ENCODE results near the gene EOGT. TPM values are rescaled to one million over a fixed set of nuclear protein-coding genes. Genes with fewer than 3 reads are reported as not detected.

EOGT gene
- total and polyA plus RNA-seq, 2 of the 4 experiments (the other 2 are of a cell fraction), result 12.3 to 41.2 TPM

GRCh38 chr3:68935778-68936177, 77.7 kb downstream of the EOGT start:
- no peak overlapping the region for H3K56ac ChIP-seq (ENCODE audit: extremely low read depth, insufficient read depth, low read length)
- H3K23ac ChIP-seq (ENCODE audit: low read depth, low read length), result no peak overlapping the region
- no peak overlapping the region for H3K9ac ChIP-seq (ENCODE audit: low read depth, low read length)
- peaks cover 20% of the 10 kb centered on the region for H3K27me3 ChIP-seq (ENCODE audit: control insufficient read depth, insufficient read depth, low read length)
- in situ Hi-C loops (cut with MboI; ENCODE audit: low sequenced_read_pairs), result no loop called here
- H4K20me1 ChIP-seq (ENCODE audit: insufficient read depth, low read length), result no peaks in the 10 kb centered on the region
- H3K9me3 ChIP-seq (ENCODE audit: control insufficient read depth, insufficient read depth, low read length), result no peaks in the 10 kb centered on the region
- H3K4me1 ChIP-seq (ENCODE audit: control insufficient read depth, insufficient read depth, low read length), result no peaks in the 10 kb centered on the region
- BruUV-seq (replicated peaks), result no TSS peak
- H4K5ac ChIP-seq (ENCODE audit: low read depth, low read length), result no peak overlapping the region
- H3K9me1 ChIP-seq (ENCODE audit: insufficient read depth, low read length), result no peaks in the 10 kb centered on the region
- H3K4me2 ChIP-seq (ENCODE audit: low read depth, low read length), result no peak overlapping the region
- H3K4me3 ChIP-seq (ENCODE audit: insufficient read depth, low read depth, low read length), result no peak overlapping the region
- no peak overlapping the region for H3K18ac ChIP-seq (ENCODE audit: low read depth, low read length)
- no peak for TF ChIP-seq FOS (IDR thresholded peaks at IDR 0.05; ENCODE audit: low read depth, low read length)
- no peak overlapping the region for H2BK20ac ChIP-seq (ENCODE audit: low read depth, low read length)
- H3K14ac ChIP-seq (replicated peaks; ENCODE audit: low read depth, low read length), result no peak overlapping the region
- no peak overlapping the region for H2AK5ac ChIP-seq (ENCODE audit: low read depth, low read length)
- no peak overlapping the region for H2BK120ac ChIP-seq (ENCODE audit: low read depth, low read length)
- DNase-seq (no peak), ATAC-seq (ENCODE audit: low read depth) (no peak)
- WGBS, 2 experiments (ENCODE audit: extremely low coverage in 2 of 2, insufficient read length in 1 of 2), result no CpG with 5 or more reads among the region's 6 CpGs
- no peak overlapping the region for H3K27ac ChIP-seq (ENCODE audit: insufficient read depth, low read length)
- CTCF ChIA-PET, result no interaction called here
- no peak overlapping the region for H4K8ac ChIP-seq (ENCODE audit: low read depth in 2 of 2, low read length in 2 of 2)
- dilution Hi-C loops (cut with HindIII; ENCODE audit: low sequenced_read_pairs, unreplicated experiment), result no loop called here
- no peak overlapping the region for H3K4ac ChIP-seq (ENCODE audit: low read depth, low read length)
- H4K91ac ChIP-seq (ENCODE audit: insufficient read depth, low read depth, low read length), result no peak overlapping the region
- H2AFZ ChIP-seq (replicated peaks; ENCODE audit: low read length, poor library complexity), result no peak overlapping the region
- no peaks in the 10 kb centered on the region for H3K36me3 ChIP-seq (ENCODE audit: control insufficient read depth, insufficient read depth, low read length)
- intact Hi-C loops (cut with micrococcal nuclease), result no loop called here
- no peak overlapping the region for H2BK5ac ChIP-seq (ENCODE audit: low read depth, low read length, poor library complexity, severe bottlenecking)
- H3K79me1 ChIP-seq (ENCODE audit: low read depth in 1 of 2, low read length in 2 of 2), result no peaks in the 10 kb centered on the region
- no peak overlapping the region for H2BK15ac ChIP-seq (ENCODE audit: low read depth, low read length)
- no peak overlapping the region for H2AK9ac ChIP-seq (replicated peaks; ENCODE audit: low read depth, low read length, poor library complexity)
- POLR2A ChIA-PET (ENCODE audit: unreplicated experiment), result no interaction called here

All from IMR-90 (cell line).